Hindlimb muscle (tissue), 1 donor: Measurements from ENCODE around the gene SNAPC4. TPM values are rescaled to one million over a fixed set of nuclear protein-coding genes. Genes with fewer than 3 reads are reported as not detected.

ENCODE experiments used
- DNase-seq: peaks from one replicate; pipeline ENCODE4 v3.0.0-alpha.2; 2013
- polyA plus RNA-seq: library from polyadenylated mRNA; unstranded; fragments of 120-200 nt; gene quantifications from one replicate; pipeline ENCODE4 v1.2.1, GENCODE V29; 2013; ENCODE audit not compliant: insufficient read length

Gene SNAPC4
- 7.8 TPM for polyA plus RNA-seq

DNA sequence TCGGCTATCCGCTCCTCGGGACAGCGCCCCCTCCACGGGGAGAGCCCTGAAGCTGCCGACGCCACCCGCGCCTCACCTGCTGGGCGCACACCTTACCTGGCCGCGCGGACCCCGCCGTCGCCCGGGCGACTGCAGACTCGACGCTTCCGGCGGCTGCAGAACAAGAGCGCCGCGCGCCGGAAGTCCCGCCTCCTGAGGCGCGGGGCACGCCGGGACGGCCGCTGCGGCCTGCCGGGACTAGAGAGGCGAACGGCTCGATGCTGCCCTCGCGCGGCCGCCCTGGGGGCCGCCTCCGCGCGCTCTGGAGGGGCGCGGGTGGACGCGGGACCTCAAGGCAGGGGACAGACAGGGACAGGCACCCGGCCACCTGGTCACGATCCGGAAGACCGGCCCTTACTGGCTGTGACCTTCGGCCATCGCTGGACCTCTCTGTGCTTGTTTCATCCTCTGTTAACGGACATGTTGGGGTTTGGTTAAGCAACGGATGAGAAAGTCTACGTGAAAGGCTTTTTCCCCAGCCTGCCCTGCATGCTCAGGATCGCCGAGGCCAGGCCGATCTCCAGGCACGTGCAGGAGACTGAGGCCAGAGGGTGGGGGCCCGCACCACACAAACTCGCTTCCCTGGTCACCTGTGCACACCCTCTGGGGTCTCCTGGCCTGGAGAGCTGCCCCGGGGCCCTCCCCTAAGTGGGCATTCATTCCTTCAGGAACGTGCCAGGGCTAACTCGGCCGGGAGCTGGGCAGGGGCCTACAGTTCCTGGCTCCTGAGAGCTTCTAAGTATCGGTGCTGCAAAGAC is at the start of gene SNAPC4:
Gene SNAPC4 (minus strand): TSS at position 133 of the 797 bp plus-strand sequence. CDS start 1,742 bp downstream, outside the sequence.
- DNase-seq, result peak; percentile 91

DNA sequence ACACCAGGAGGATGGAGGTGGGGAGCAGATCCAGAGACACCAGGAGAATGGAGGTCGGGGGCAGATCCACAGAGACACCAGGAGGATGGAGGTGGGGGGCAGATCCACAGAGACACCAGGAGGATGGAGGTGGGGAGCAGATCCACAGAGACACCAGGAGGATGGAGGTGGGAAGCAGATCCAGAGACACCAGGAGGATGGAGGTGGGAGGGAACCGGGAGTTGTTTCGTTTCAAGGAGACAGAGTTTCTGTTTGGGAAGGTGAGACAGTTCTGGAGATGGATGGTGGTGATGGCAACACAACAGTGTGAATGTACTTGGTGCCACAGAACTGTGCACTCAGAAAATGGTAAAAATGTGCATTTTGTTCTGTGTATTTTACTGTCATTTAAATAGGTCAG is 48.7 kb upstream of the SNAPC4 start:
- DNase-seq, result no peak

- no peak for DNase-seq
These were observed 47.3 kb upstream of the SNAPC4 start for GRCh38 chr9:136447173-136447778.

DNA sequence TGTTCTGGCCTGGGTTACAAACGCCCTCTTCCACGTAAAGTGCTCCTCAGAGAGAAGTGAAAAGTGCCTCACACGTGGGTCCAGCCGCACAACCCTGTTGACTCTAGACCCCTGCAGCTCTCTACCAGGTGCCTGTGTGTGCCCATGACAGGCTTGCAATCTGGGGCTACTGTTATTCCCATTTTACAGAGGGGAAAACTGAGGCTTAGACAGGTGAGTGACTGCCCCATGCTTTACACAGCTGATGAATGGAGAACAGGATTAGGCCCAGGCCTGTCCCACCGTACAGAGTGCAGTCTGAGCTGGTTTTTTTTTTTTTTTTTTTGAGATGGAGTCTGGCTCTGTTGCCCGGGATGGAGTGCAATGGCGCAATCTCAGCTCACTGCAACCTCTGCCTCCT is 45.8 kb upstream of the SNAPC4 start:
- no peak for DNase-seq

- no peak for DNase-seq
These were observed 44.1 kb upstream of the SNAPC4 start for GRCh38 chr9:136444102-136444501.

- no peak for DNase-seq
These were observed 43.7 kb upstream of the SNAPC4 start for GRCh38 chr9:136443687-136444086.

DNA sequence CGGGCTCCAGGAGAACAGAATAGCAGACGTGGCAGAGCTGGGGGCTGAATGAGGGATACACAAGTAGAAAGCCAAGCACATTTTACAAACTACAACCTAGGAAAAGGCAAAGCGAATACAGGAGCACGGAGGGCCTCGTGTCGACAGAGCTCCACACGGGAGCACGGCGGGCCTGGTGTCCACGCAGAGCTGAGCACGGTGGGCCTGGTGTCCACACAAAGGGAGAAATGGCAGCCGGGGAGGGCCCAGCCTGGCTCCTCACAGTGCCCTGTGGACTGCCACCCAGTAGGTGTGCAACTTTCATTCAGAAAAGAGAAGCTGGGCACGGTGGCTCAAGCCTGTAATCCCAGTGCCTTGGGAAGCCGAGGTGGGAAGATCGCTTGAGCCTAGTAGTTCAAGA is 43.1 kb upstream of the SNAPC4 start:
- DNase-seq, result no peak

GRCh38 chr9:136442265-136442664 is 42.3 kb upstream of the SNAPC4 start:
- DNase-seq, result no peak

GRCh38 chr9:136441681-136442245 is 41.8 kb upstream of the SNAPC4 start:
- DNase-seq, result no peak

DNA sequence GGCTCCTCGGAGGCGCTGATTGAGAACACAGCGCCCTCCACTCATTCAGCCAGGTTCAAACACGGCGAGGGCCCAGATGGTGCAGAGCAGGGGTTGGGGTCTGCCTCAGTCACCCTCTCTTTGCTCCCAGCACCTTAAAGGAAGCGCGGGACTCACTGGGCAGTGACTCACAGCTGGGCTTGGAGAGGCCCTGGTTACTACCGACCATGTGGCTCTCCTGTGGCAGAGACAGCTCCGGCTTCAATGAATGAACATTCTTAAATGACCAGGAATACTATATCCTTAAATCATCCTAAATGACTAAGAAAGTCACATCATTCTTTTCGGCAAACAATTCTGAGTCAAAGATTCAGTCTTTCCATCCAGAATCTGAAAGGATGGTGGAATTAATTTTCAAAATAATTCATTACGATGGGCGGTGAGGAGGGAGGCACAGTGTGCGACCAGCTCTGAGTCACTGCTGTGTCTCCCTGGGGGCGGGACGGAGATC is 41.3 kb upstream of the SNAPC4 start:
- DNase-seq, result no peak

DNA sequence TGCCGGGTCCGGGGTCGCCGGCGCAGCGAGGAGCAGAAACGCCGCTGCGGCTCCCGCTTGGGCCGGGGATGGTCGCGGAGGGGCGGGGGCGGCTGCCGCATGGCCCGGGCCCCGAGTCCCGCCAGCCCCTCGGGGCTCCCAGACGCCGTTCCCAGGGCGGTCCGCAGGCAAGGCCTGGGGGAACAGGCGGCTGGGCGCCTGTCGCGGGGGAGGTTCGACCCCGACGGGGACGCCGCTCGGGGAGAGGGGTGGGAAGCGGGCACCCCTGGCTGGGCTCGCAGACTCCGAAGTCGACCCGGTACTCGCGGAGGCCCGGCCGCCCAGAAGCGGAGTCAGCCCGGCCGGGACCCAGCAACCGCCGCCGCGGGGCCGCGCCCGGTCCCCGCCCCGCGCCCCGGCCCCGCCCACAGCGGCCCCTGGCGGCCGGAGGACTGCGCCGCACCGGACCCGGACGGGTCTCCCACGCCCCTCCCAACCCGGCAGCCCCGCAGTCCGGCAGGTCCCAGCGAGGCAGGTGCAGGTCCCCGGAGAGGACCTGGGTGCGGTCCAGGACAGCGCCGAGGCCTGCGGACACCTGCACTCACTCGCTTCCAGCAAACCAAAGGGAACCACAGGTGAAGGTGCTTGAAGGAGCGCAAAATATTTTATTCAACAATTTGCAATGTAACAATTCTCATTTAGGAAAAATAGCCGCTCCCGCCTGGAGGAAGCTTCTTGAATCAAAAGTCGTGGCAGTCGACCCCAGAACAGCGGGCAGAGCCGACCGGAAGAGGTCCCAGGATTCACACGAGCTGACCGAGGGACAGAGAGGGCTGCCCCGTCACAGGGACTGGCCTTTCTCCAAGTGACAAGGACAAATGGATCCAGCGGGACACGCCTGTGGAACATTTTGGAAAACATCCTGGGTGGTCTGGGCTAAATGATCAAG is 39.8 kb upstream of the SNAPC4 start, which contains the start of gene INPP5E:
Gene INPP5E (minus strand): TSS at position 365 of the 928 bp plus-strand sequence. CDS start 426 bp downstream, outside the sequence.
- peak; percentile 85 for DNase-seq

DNA sequence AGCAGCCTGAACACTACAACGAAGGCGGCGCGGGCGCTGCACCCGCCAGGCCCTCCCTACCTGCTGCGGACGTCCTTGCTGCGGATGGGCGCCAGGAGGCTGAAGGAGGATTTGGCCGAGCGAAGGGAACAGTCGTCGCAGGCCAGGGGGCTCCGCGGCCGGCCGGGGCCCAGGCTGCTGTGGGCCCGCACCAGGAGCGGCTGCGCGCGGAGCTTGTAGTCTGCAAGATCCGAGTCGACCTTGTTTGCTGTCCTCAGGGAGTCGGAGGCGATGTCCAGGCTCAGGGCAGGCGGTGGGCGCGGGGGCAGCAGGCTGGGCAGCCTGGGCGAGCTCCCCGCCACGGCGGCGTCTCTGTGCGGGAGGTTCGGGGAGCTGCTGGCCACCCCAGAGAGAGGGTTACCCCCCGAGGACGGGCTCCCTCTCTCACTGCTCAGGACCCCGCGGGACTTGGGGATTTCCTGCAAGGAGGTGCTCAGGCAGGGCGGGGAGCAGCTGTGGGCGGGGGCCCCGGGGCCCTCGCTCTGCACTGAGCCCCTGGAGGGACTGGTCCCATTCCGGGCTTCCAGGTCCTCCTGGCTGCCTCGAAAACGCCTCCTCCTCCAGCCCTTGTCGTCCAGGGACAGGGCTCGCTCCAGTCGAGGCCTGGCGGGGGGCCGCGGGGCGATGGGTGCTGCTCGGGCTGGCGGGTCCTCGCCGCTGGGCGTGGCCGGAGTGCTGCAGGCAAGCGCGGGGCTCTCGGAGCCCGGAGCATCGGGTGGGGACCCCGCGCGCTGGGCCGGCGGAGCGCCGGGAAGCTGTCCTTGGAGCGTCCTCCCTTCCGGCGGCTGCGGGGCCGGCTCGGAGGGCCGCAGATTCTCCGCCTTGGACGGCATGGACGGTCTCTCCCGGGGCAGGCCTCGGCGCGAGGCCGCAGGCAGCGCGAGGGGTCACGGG is 38.8 kb upstream of the SNAPC4 start:
- peak; percentile 21 for DNase-seq

GRCh38 chr9:136437839-136438547 is 38.0 kb upstream of the SNAPC4 start:
- no peak for DNase-seq

DNA sequence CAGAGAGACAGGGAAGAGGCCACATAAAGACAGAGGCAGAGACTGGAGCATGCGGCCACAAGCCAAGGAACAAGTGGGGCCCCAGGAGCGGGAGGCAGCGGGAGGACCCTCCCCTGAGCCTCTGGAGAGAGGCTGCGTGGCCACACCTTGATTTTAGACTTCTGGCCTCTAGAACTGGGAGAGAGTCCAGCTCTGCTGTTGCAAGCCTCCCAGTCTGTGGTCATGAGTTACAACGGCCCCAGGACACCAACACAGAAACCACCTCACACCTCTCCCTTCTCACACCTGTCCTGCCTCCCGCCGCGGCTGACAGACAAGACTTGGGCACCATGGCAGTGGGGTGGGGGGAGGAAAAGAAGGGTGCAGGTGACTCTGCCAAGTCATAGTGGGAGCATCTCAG is 37.5 kb upstream of the SNAPC4 start:
- DNase-seq, result peak; percentile 52

DNA sequence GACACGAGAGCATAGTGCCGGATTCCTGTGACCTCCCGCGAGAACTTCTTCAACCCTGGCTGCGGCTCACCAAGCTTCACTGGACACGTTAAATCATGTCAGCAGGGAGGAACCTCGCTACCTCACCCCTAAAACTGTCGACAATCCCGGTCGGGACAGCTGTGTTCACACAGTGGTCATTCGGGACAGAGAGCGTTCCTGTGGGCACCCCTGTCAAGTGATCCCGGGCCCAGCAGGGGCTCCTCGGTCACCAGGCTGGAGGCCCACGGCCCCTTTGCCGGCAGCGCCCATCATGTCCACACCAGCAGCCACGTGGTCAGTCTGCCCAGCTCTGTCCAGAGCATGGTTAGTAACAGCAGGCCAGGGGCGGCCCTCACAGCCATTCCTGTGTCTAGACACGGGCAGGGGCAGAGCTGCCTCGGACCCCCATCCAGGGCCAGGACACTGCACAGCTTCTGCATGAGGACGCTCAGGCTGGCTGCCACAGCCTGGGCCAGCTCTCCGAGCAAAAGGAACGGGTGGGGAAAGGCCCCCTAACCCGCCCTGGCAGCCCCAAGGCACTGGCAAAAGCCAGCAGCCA is 36.2 kb upstream of the SNAPC4 start:
- DNase-seq, result no peak

DNA sequence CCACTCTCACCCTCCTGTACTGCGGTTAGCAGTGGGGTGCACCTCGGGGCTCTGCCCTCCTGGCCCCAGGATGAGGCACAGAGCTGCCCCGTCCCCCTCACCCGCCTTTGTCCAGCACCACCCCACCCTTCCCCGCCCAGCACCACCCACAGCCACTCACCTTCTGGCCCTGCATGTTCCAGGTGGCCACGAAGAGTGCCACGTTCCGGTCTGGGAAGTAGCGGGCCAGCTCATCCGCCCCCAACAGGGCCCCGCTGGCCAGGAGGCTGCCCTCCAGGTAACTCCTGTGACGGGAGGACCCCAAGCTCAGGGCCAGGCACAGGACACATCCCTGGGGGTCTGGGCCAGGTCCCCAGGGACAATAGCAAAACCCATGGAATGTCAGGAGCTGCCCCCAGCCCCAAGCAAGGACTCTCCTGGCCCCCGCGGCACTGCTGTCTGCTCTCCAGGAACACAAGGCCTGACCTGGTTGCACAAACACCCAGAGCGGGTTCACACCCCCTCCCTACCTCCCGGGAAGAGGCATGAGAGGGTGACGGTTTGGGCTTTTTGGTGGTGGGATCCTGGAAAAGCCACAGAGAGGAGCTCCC is 34.7 kb upstream of the SNAPC4 start:
- DNase-seq, result no peak

DNA sequence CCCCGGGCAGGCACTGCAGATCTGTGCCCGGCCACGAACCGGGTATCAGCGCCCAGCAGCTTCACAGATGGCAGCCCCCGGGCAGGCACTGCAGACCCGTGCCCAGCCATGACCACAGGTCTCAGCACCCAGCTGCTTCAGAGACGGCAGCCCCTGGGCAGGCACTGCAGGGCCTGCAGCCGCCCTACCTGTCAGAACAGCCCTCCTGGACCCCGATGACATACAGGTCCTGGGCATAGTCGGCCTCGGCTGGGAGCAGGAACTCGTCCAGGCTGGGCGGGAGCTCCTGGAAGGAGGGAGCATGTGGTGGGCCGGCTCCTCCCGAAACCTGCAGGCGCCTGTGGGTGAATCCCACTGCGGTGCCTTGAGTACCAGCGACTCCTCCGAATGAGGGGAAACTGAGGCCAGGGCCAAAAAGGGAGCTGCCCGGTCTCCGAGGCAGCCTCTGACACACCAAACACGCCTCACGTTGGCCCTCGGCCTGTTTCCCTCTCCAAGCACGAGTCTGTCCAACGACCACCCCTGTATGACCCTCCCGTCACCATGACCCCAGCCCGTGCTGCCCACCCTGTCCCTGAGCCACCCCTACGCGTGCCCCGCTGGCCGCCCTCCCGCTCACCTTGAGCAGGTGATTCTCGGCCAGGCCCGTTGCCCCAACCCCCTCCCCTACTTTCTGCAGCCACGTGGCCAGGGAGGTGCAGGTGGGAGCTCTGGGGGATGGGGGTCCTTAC is 34.0 kb upstream of the SNAPC4 start:
- DNase-seq, result no peak

DNA sequence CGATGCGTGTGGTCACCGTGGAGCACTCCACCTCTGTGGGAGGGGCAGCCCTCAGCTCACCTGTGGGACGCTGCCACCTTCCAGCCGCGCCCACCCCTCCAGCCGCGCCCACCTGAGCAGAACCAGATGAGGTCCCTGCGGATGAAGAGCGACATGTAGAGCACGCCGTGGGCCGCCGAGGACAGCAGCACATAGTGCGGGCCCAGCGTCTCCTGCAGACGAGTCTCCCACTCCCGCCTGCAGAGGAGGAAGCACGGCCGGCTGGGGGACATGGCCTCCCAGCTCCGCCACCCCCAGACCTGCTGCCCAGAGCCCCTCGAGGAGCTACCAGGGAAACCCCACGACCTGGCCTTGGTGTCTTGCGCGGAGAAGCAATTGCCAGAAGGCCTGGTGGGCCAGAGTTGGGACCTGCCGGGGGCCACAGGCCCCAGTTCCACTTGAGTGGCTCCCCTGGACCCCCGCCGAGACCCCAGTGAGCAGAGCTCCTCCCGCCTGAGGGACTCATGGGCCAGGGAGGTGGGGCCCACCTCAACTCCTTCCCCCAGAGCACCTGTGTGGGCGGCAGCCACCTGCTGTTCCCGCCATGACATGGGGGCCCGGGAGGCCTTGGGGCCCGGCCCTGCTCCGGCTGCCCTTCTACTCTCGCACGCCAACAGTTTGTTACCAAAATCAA is 33.2 kb upstream of the SNAPC4 start:
- no peak for DNase-seq
